GM12865 (cell line): Measurements from ENCODE around the gene ADRB1.

Experiments
- DNase-seq: peaks from one replicate; pipeline ENCODE4 v3.0.0; 2010; ENCODE audit warnings: low read depth
- H3K4me3 ChIP-seq: 2 replicates; pipeline ENCODE4 v1.5.1; 2011; ENCODE audit warnings: mild to moderate bottlenecking, low read depth, low read length, control low read depth
- TF ChIP-seq, protein P1 (sequence below): IDR thresholded peaks from 2 replicates; pipeline ENCODE4 v1.5.1; 2011; ENCODE audit warnings: low read length, control low read depth, low read depth, inconsistent platforms; ENCODE audit not compliant: insufficient read depth; ENCODE audit errors: missing control alignments

ADRB1 gene

DNA sequence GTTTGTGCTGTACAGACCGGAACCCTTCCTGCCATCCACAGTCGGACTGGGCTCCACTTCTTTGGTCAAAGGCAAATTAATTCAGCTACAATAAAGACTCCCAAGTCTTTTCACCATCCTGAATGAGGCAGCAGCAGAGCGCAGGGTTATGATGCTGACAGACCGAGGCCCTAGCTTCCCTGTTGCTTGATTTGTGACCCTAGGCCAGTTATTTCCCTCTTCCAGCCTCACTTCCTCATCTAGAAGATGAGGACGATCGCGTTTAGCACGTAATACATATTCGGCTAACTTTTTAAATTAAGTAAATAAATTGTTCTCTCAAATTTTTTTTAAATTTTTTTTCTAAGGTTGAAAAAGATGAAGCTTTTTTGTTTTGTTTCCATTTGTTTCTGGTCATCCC is 18.1 kb downstream of the ADRB1 start:
- TF ChIP-seq, protein P1, sequence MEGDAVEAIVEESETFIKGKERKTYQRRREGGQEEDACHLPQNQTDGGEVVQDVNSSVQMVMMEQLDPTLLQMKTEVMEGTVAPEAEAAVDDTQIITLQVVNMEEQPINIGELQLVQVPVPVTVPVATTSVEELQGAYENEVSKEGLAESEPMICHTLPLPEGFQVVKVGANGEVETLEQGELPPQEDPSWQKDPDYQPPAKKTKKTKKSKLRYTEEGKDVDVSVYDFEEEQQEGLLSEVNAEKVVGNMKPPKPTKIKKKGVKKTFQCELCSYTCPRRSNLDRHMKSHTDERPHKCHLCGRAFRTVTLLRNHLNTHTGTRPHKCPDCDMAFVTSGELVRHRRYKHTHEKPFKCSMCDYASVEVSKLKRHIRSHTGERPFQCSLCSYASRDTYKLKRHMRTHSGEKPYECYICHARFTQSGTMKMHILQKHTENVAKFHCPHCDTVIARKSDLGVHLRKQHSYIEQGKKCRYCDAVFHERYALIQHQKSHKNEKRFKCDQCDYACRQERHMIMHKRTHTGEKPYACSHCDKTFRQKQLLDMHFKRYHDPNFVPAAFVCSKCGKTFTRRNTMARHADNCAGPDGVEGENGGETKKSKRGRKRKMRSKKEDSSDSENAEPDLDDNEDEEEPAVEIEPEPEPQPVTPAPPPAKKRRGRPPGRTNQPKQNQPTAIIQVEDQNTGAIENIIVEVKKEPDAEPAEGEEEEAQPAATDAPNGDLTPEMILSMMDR = no peak
- no peak for DNase-seq

DNA sequence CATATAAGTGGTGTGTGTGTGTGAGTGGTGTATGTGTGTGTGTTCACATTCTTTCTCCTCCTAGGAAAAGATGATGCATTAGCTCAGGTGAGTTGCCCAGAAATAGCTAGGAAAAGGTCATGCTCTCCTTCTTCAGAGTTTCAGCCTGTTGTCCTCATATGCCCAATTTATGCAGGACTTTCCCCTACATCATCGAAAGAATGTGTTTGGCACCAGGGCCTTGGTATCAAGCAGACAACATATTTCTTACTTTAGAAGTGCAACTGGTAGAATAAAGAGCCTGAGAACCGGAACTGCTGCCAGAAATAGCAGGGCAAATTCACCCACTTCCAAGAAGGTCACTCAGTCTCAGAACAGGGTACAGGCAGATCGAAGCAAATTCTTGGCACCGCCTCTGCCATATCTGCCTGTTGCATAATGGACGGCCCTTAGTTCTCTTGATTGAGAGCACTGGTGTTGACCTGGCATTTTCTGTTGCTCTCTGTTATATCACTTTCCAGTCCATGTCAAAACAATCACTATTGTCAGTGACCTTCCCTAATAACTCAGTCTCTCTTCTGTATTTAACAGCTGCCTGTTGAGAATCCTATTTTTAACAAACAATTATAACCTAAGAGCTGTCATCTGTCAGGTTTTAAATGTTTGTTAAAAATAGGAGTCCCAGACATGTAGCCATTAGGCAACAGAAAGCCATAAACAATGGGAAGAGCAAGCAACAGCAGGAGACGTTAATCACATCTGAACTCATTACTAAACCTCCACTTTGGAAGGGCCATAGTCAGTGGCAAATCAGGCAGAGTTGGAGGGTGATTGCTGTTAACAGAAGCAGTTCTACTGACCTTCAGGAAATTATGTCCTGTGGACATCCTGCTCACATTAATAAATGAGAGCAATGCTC is 20.7 kb downstream of the ADRB1 start:
- no peak overlapping the region for H3K4me3 ChIP-seq
- TF ChIP-seq, protein P1 = no peak

More for the DNA sequence above, 18.1 kb downstream of the ADRB1 start:
- H3K4me3 ChIP-seq = no peak overlapping the region

DNA sequence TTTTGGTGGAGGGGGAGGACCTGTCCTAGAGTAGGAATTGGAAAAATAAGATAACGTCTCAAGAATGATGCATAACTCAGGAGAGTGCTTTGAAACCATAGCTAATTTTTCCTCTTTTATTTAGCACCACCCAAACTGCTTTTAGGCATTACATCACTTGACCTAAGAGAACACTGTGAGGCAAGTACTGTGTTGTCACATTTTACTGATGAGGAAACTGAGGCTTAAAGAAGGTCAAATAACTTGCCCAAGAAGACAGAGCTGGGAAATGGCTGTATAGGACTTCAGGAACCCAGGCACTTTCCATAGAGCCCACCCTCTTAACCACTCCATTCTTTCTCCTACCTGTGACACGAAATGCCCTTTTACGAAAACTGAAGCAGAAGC is 21.4 kb downstream of the ADRB1 start:
- H3K4me3 ChIP-seq = no peak overlapping the region
- DNase-seq = no peak
- TF ChIP-seq, protein P1 = no peak

More for the DNA sequence above, 20.7 kb downstream of the ADRB1 start:
- no peak for DNase-seq

DNA sequence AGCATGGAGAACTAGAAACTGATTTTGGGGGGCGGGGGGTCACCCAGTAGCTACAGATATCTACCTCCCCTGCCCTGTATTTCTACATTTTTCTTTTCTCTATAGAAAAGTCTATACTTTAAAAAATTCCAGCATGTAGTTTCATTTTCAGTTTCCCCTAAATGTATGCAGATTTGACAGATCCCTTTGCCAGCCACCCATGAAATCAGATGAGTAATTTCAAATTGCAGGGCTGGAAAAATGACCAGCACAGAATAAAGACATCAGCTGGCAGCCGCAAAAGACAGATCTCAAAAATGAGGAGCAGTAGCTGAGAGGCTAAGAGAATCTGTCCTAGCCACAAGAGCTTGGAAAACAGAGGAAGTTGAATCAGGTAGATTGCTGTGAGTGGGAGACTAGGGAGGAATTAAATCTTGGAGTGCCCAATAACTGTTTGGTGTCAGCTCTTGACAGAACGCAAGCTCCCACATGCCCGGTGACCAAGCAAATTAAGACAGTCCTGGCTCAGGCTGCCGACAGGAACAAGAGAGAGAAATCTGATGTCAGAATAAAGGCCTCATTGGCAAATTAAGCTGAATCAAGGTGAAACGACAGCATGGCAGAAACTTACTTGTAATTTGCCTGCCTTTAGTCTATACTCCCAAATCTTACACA is 24.5 kb downstream of the ADRB1 start:
- DNase-seq = no peak
- H3K4me3 ChIP-seq = no peak overlapping the region
- TF ChIP-seq, protein P1 = no peak

DNA sequence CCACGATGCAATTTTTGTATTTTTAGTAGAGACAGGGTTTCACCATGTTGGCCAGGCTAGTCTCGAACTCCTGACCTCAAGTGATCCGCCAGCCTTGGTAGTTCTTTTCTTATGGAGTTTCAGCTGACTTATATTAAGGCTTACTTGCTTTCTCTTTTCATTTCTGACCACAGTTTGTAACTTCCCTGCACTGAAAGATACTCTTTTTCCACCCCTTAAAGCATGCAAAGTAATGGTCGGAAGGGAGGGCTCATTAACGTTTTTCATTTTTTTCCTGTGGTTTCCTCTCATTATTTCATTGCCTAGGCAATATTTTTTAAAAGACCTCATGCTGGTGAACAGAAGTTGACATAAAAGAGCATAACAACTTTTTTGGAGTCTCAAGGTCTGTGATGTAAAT is 27.0 kb downstream of the ADRB1 start:
- DNase-seq = peak; percentile 41
- TF ChIP-seq, protein P1 = no peak
- H3K4me3 ChIP-seq = no peak overlapping the region

DNA sequence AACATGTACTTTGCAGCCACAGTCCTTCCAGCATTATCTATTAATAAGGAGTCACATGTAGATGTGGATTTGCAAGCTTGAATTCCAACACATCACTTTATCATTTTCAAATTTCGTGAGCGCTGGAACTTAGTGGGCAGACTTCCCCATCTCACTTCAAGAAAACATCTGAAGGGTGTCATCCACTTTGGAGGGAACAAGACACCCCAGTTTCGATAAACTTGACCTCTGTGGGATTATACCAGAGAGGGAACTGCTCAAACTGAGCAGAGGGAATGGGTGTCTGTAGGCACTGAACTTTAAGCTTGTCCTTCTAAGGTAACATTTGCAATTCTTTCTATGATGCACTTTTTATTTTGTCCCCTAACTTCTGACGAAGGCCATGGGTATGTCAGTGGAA is 27.5 kb downstream of the ADRB1 start:
- no peak overlapping the region for H3K4me3 ChIP-seq
- DNase-seq = no peak
- TF ChIP-seq, protein P1 = no peak
